GM21515 (cell line): ENCODE results near the gene CDC42BPB.

Experiments
- ATAC-seq: cut with Tn5 transposase; IDR thresholded peaks from one replicate; pipeline ENCODE4 v1.9.1; 2021; ENCODE audit not compliant: unreplicated experiment

Gene CDC42BPB

DNA sequence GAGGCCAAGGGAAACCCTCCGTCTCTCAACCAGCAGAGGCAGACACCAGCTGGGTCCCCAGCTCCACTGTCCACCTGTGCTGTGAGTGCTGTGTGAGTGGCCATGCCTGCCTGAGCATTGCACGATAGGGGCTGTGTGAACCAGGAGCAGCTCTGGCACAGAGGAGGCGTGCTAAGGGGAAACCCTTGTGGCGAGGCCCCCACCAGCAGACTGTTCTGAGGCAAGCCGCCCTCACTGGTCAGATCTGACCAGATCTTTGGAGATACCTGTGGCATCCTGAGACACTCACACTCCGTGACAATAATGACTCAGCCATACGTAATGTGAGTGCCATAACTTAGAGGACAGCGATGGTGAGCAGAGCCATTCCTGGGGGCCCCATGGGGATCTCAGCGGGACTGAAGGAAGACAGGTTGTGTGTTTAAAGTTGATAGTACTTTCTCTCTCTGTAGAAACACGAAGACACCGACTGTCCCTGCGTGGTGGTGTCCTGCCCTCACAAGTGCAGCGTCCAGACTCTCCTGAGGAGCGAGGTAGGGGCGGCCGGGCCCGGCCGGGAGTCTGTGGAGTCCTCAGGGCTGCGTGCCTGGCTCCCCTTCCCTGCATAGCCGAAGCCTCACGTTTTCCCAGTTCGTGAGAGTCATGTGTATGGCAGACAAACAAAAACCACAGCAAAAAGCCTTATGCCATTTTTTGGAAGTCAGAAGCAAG lies 171.5 kb downstream of the CDC42BPB start:
- no peak for ATAC-seq

DNA sequence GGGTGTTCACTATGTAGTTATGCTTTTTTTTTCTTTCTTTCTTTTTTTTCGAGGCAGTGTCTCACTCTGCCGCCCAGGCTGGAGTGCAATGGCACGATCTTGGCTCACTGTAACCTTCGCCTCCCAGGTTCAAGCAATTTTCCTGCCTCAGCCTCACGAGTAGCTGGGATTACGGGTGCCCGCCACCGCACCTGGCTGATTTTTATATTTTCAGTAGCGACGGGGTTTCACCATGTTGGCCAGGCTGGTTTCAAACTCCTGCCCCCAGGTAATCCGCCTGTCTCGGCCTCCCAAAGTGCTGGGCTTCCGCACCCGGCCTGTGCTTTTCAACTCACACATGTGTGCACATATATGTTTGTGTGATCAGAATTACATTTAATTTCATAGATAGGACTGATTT lies 173.8 kb downstream of the CDC42BPB start:
- no peak for ATAC-seq

DNA sequence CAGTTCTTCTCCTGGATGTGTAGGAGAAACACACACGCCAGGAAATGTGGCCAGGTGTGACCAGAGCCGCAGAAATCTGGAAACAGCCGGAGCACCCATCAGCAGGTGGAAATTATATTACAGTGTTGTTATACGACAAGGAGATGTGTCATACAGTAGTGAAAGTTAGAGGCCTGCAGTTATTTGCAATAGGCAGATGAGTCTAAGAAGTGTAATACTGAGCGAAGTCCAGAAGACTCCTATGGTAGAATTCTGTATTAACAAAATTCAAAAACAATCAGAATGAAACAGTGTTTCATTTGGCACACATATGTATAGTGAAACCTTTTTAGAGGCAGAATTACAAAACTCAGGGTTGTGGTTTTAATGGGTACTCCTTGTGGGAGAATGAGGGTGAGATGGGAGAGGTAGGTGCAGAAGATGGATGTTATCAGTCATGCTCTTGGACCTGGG lies 174.2 kb downstream of the CDC42BPB start:
- ATAC-seq, result no peak
